Gastrocnemius medialis (tissue), 4 donors: ENCODE measurements around the gene CT47C1.

ENCODE experiments used
- CTCF ChIP-seq, 5 experiments: fragments of 450-650 bp in 3 of 5; fragments of 200-600 bp in 2 of 5; sonication (generic) in 2 of 5; IDR thresholded peaks in 4 of 5; conservative IDR thresholded peaks in 1 of 5; 1 replicate in 4 of 5; 2 replicates in 1 of 5; pipeline ENCODE4 v1.5.1; 2016 to 2019; ENCODE audit warnings: antibody characterized with exemption in 5 of 5, mild to moderate bottlenecking in 3 of 5, moderate library complexity in 3 of 5
- POLR2A ChIP-seq, 2 donors: fragments of 450-650 bp; IDR thresholded peaks; one replicate each; pipeline ENCODE4 v1.6.1; 2017; ENCODE audit warnings: antibody characterized with exemption in 2 of 2, mild to moderate bottlenecking in 2 of 2, moderate library complexity in 2 of 2

GRCh38 chrX:119071381-119071780, 1.4 kb upstream of the CT47C1 start:
- TF ChIP-seq CTCF (IDR thresholded peaks at IDR 0.05 in 4 of 5, conservative IDR thresholded peaks at IDR 0.05 in 1 of 5) (no peak), POLR2A (IDR thresholded peaks at IDR 0.05) (no peak)
